ENCODE data around the gene VAV1. TPM values are rescaled to one million over a fixed set of nuclear protein-coding genes. Genes with fewer than 3 reads are reported as not detected.

VAV1 gene
- total RNA-seq, 1 experiment from 2014 or later = 3.0 TPM

DNA sequence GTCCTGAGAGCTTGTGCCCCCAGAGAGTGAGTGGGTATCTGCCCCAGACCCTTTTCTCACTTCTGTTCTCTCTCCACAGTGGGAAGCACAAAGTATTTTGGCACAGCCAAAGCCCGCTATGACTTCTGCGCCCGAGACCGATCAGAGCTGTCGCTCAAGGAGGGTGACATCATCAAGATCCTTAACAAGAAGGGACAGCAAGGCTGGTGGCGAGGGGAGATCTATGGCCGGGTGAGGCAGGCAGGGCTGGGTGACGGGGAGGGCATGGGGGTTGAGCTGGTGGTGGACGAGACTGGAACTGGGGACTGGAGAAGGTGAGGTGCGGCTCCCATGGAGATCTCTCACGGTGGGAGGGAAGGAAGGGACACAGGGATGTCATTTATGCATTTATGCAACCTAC is 81.4 kb downstream of the VAV1 start:
- intact Hi-C loops (cut with micrococcal nuclease) = no loop called here
- H3K27me3 ChIP-seq (ENCODE audit: low read length) = no peaks in the 10 kb centered on the region
- no peak overlapping the region for H3K9ac ChIP-seq (ENCODE audit: low read length)
- ATAC-seq = no peak
- ChIA-PET CTCF (no interaction called here), POLR2A (ENCODE audit: unreplicated experiment) (no interaction called here)
- H3K36me3 ChIP-seq (ENCODE audit: low read depth, low read length) = no peaks in the 10 kb centered on the region
- no peaks in the 10 kb centered on the region for H3K9me2 ChIP-seq (replicated peaks; ENCODE audit: low read length)
- H3K4me3 ChIP-seq (ENCODE audit: low read length) = no peak overlapping the region
- TF ChIP-seq, protein P1, sequence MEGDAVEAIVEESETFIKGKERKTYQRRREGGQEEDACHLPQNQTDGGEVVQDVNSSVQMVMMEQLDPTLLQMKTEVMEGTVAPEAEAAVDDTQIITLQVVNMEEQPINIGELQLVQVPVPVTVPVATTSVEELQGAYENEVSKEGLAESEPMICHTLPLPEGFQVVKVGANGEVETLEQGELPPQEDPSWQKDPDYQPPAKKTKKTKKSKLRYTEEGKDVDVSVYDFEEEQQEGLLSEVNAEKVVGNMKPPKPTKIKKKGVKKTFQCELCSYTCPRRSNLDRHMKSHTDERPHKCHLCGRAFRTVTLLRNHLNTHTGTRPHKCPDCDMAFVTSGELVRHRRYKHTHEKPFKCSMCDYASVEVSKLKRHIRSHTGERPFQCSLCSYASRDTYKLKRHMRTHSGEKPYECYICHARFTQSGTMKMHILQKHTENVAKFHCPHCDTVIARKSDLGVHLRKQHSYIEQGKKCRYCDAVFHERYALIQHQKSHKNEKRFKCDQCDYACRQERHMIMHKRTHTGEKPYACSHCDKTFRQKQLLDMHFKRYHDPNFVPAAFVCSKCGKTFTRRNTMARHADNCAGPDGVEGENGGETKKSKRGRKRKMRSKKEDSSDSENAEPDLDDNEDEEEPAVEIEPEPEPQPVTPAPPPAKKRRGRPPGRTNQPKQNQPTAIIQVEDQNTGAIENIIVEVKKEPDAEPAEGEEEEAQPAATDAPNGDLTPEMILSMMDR (conservative IDR thresholded peaks at IDR 0.05; ENCODE audit: low read depth, low read length) = no peak
- TF ChIP-seq EZH2phosphoT487 (IDR thresholded peaks at IDR 0.05; ENCODE audit: borderline replicate concordance, low read length) (no peak), EZH2 (IDR thresholded peaks at IDR 0.05; ENCODE audit: low read length, unreplicated experiment) (no peak)
- H3K79me2 ChIP-seq (ENCODE audit: low read length) = no peaks in the 10 kb centered on the region
- no peak overlapping the region for H3K4me2 ChIP-seq (ENCODE audit: low read length)
- no peaks in the 10 kb centered on the region for H4K20me1 ChIP-seq (ENCODE audit: low read length)
- DNase-seq = no peak
- no peak overlapping the region for H2AFZ ChIP-seq (ENCODE audit: low read length)
- H3K9me3 ChIP-seq (ENCODE audit: low read length) = no peaks in the 10 kb centered on the region
- no peaks in the 10 kb centered on the region for H3F3A ChIP-seq (ENCODE audit: low read length, unreplicated experiment)
- H3K4me1 ChIP-seq (ENCODE audit: insufficient read depth, low read length) = peaks cover 4% of the 10 kb centered on the region; the same call in 1 of the 2 replicates
- no TSS peak for BruUV-seq (replicated peaks)
- no peak overlapping the region for H3K27ac ChIP-seq (ENCODE audit: low read length)

DNA sequence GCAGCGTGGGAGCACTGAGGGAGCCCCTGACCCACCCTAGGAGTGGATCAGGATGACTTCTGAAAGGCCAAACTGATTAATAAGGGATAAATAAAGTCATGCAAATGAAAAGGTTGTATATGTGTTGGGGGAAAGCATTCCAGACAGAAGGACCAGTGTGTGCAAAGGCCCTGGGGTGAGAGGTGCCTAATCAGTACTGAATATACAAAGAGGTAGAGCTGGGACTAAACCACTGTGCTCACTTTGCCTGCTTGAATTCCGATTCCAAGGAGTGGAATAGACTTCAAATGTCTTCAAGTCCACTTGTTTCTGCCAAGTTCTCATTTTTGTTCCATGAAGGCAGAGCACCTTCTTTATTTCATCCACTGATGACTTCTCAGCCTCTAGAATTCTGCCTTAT is 82.2 kb downstream of the VAV1 start:
- H3K4me1 ChIP-seq (ENCODE audit: insufficient read depth, low read length) = peaks cover 4% of the 10 kb centered on the region; the same call in 1 of the 2 replicates
- CTCF ChIA-PET = no interaction called here

DNA sequence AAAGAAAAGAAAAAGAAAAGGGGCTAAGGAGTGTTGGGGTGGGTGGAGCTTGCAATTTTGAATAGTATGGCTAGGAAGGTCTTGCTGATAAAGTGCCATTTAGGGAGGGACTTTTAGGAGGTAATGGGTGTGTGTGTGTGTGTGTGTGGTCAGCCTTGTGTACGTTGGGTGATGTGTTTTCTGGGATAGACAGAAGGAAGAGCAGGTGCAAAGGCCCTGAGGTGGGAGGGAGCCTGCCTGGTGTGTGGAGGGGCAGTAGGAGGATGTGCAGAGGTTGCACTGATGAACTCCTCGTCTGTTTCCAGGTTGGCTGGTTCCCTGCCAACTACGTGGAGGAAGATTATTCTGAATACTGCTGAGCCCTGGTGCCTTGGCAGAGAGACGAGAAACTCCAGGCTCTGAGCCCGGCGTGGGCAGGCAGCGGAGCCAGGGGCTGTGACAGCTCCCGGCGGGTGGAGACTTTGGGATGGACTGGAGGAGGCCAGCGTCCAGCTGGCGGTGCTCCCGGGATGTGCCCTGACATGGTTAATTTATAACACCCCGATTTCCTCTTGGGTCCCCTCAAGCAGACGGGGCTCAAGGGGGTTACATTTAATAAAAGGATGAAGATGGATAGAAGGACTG is 84.4 kb downstream of the VAV1 start:
- ChIA-PET POLR2A (ENCODE audit: unreplicated experiment) (no interaction called here), CTCF (interaction anchor here (0.6 kb wide), 1 partner anchor 694 kb away, joined by 3 read pairs; no protein-coding TSS in a partner anchor)
- TF ChIP-seq, protein P1 (conservative IDR thresholded peaks at IDR 0.05; ENCODE audit: low read depth, low read length) = no peak
- TF ChIP-seq EZH2phosphoT487 (IDR thresholded peaks at IDR 0.05; ENCODE audit: borderline replicate concordance, low read length) = no peak
- TF ChIP-seq EZH2 (IDR thresholded peaks at IDR 0.05; ENCODE audit: low read length, unreplicated experiment) = no peak
- H3F3A ChIP-seq (ENCODE audit: low read length, unreplicated experiment) = no peaks in the 10 kb centered on the region
- no TSS peak for BruUV-seq (replicated peaks)
- peaks cover 9% of the 10 kb centered on the region; the same call in 1 of the 2 replicates for H3K4me1 ChIP-seq (ENCODE audit: insufficient read depth, low read length)
- H4K20me1 ChIP-seq (ENCODE audit: low read length) = no peaks in the 10 kb centered on the region
- no peak overlapping the region for H3K9ac ChIP-seq (ENCODE audit: low read length)
- no peak overlapping the region for H3K4me3 ChIP-seq (ENCODE audit: low read length)
- no peak for ATAC-seq
- DNase-seq = no peak
- intact Hi-C loops (cut with micrococcal nuclease) = no loop called here
- H3K9me2 ChIP-seq (replicated peaks; ENCODE audit: low read length) = no peaks in the 10 kb centered on the region
- no peaks in the 10 kb centered on the region for H3K9me3 ChIP-seq (ENCODE audit: low read length)
- H2AFZ ChIP-seq (ENCODE audit: low read length) = no peak overlapping the region
- H3K27ac ChIP-seq (ENCODE audit: low read length) = no peak overlapping the region
- no peaks in the 10 kb centered on the region for H3K79me2 ChIP-seq (ENCODE audit: low read length)
- no peaks in the 10 kb centered on the region for H3K36me3 ChIP-seq (ENCODE audit: low read depth, low read length)
- H3K4me2 ChIP-seq (ENCODE audit: low read length) = no peak overlapping the region
- no peaks in the 10 kb centered on the region for H3K27me3 ChIP-seq (ENCODE audit: low read length)

More for the DNA sequence above, 82.2 kb downstream of the VAV1 start:
- Histone ChIP-seq H3K9ac (ENCODE audit: low read length) (no peak overlapping the region), H3K9me3 (ENCODE audit: low read length) (no peaks in the 10 kb centered on the region), H3K4me3 (ENCODE audit: low read length) (no peak overlapping the region), H3K27ac (ENCODE audit: low read length) (no peak overlapping the region), H3K36me3 (ENCODE audit: low read depth, low read length) (no peaks in the 10 kb centered on the region), H2AFZ (ENCODE audit: low read length) (no peak overlapping the region), H3F3A (ENCODE audit: low read length, unreplicated experiment) (no peaks in the 10 kb centered on the region), H3K27me3 (ENCODE audit: low read length) (no peaks in the 10 kb centered on the region), H3K9me2 (replicated peaks; ENCODE audit: low read length) (no peaks in the 10 kb centered on the region), H3K79me2 (ENCODE audit: low read length) (no peaks in the 10 kb centered on the region), H3K4me2 (ENCODE audit: low read length) (no peak overlapping the region), H4K20me1 (ENCODE audit: low read length) (no peaks in the 10 kb centered on the region)
- no peak for DNase-seq
- BruUV-seq (replicated peaks) = no TSS peak
- POLR2A ChIA-PET (ENCODE audit: unreplicated experiment) = no interaction called here
- ATAC-seq = no peak
- TF ChIP-seq, protein P1 (conservative IDR thresholded peaks at IDR 0.05; ENCODE audit: low read depth, low read length) = no peak
- TF ChIP-seq EZH2phosphoT487 (IDR thresholded peaks at IDR 0.05; ENCODE audit: borderline replicate concordance, low read length) = no peak
- no peak for TF ChIP-seq EZH2 (IDR thresholded peaks at IDR 0.05; ENCODE audit: low read length, unreplicated experiment)
- intact Hi-C loops (cut with micrococcal nuclease) = no loop called here
